SKM-1 treated with dmso at 0.1 percent for 144 hours (cell line): ENCODE measurements around the gene FOXF1.

ENCODE experiments used
- DNase-seq: peaks from one replicate; lab custom pipeline; 2025; ENCODE audit not compliant: unreplicated experiment; lab: John Stamatoyannopoulos, UW

The FOXF1 gene

DNA sequence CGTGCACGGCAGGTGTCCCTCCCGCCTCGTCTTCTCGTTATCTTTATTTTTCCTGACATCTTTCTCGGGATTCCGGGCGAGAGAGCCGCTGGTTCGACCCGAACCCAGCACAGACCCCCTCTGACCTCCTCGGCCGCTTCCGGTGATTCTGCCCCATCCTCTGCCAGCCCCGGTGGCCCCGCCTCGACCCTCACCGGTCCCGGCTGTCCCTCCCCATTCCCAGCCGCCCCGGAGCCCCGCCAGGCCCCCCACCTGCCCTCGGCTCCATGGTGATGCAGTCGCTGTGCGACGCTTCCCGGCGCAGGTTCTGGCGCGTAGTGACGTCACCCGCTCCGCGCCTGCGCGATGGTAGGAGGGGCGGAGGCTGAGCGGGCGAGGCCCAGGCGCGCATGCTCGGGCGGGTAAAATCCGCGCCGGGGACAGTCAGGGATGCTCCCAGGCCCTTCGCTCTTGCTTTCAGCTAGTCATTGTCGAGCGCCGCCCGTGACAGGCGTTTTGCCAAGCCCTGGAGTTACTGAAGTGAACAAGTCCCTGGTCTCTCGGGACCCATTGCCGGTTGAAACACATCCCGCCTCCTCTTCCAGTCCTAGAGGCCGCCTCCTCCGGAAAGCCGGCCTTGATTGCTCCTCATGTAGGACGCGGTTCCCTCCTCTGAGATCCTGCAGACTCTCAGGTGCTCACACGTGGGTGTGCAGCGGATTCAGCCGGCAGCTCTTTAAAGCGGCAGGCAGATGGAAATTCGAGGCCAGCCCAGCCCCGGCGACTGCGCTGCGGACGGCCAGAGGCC, 44.8 kb downstream of the FOXF1 start, which contains the start of gene MTHFSD:
Gene MTHFSD (minus strand): TSS at position 319 of the 787 bp plus-strand sequence. CDS start 51 bp downstream, at position 268.
- DNase-seq: peak; percentile 76

DNA sequence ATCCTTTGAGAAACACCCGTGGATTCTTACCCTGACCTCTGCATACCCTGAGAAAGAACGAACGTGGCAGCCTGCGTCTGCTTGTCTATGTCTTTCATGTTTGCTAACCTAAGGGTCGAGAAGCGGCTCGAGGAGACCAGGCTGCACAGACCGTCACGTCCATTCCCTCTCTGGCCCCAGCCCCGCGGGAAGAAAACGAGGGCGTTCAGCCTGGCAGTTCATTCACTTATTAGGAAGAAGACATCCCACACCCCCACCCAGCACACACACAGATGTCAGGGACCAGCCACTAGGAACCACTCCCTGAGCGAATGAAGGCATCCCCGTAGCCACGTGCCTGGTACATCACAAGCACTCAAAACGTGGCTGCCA, 45.4 kb downstream of the FOXF1 start:
- no peak for DNase-seq

DNA sequence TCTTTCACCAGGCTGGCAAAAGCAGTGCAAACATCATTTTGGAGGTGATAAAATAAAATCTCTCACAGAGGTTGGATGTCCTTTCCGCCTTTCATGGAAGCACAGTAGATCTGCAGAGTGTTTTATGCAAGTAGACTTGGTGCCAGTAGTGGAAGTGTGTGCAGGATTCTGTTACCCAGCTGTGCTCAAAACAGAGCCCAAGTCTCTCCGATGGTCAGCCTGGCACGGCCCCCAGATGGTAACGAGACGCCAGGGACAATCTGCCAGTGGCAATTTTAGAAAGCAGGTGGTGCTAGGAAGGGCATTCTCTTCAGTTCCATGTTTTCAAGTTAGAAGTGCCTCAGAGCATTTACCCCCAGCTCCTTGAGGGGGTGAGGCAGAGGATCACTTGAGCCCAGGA, 46.2 kb downstream of the FOXF1 start:
- DNase-seq: no peak

GRCh38 chr16:86557587-86557986, 47.3 kb downstream of the FOXF1 start:
- no peak for DNase-seq

GRCh38 chr16:86558355-86559193, 48.2 kb downstream of the FOXF1 start:
- DNase-seq: no peak

- DNase-seq: no peak
Measured at GRCh38 chr16:86559802-86560305, 49.5 kb downstream of the FOXF1 start.

DNA sequence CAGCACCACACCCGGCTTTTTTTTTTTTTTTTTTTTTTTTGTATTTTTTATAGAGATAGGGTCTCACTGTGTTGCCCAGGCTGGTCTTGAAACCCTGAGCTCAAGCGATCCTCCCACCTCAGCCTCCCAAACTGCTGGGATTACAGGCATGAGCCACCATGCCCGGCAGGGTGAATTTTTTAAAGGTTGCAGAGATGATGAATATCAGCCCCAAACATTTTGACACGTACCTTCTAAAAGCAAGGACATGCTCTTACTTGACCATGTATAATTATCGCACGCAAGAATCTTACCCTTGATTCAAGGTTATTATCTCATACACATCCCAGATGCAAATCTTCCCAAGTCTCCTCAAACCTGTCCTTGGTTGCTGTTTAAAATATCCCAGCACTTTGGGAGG, 52.0 kb downstream of the FOXF1 start:
- DNase-seq: no peak

GRCh38 chr16:86563469-86564345, 53.4 kb downstream of the FOXF1 start:
- peak; percentile 70 for DNase-seq
